GM12875 (cell line): ENCODE results near the gene SGCD.

Source experiments
- H3K4me3 ChIP-seq: one replicate; pipeline ENCODE4 v1.5.1; 2011; ENCODE audit warnings: low read depth, low read length, control low read depth
- TF ChIP-seq, protein P1 (sequence below): IDR thresholded peaks from 2 replicates; pipeline ENCODE4 v1.5.1; 2011; ENCODE audit warnings: low read depth, mild to moderate bottlenecking, control low read depth, inconsistent platforms, low read length, moderate library complexity, borderline replicate concordance; ENCODE audit not compliant: insufficient read depth

SGCD gene

DNA sequence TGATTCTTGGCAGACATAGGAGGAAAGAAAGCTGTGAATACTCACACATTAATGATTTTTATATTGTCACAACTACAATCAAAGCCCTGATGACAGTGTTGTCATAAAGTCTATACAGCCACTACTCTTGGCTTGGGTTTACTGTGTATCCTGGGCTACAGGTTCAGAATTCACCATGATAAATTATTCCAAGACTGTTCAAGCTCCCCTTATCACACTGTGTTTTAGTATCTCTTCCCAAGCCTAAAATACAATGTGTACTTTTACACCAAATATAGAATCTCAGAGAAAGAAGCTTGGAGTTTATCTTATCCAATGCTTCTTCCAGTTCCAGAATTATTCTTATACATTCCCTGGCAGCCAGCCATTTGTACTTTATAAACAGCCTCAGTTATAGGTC is 395.4 kb downstream of the SGCD start:
- no peak overlapping the region for H3K4me3 ChIP-seq
- TF ChIP-seq, protein P1, sequence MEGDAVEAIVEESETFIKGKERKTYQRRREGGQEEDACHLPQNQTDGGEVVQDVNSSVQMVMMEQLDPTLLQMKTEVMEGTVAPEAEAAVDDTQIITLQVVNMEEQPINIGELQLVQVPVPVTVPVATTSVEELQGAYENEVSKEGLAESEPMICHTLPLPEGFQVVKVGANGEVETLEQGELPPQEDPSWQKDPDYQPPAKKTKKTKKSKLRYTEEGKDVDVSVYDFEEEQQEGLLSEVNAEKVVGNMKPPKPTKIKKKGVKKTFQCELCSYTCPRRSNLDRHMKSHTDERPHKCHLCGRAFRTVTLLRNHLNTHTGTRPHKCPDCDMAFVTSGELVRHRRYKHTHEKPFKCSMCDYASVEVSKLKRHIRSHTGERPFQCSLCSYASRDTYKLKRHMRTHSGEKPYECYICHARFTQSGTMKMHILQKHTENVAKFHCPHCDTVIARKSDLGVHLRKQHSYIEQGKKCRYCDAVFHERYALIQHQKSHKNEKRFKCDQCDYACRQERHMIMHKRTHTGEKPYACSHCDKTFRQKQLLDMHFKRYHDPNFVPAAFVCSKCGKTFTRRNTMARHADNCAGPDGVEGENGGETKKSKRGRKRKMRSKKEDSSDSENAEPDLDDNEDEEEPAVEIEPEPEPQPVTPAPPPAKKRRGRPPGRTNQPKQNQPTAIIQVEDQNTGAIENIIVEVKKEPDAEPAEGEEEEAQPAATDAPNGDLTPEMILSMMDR = no peak

DNA sequence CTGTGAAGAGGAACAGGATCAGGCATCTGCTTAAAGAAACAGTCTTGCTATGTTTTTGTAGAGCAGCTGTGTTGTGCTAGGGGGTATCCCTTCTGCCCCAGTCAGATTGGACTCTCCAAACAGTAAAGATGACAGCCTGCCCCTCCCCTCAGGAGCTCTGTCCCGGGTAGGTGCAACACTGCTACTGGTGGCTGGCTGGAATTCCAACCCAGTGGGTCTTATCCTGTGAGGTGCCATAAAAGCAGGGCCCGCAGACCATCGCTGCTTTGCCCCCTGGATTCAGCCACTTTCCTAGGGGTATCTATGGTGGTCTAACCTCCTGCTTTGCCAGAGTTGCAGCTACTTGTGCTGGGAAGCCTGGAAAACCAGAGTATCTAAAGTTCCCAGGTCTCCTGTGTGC is 408.5 kb downstream of the SGCD start:
- H3K4me3 ChIP-seq = no peak overlapping the region
- TF ChIP-seq, protein P1 = no peak

DNA sequence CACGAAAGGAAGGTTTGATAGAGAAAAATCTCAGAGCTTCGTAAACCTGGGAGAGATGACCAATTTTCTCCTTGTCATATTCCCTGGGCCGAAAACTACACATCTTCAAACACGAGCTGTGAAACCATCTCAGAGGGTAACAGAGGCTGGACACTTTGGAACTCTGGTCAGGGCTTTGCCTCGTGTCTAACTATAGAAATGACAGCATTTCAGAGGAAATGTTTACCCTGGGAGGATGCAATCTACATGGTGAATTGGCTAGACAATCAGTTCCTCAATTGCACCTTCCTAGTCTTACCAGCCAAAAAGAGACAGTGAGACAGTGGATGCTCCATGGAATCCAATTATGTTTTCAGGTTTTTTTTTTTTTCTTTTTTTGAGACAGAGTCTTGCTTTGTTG is 414.6 kb downstream of the SGCD start:
- H3K4me3 ChIP-seq = no peak overlapping the region
- TF ChIP-seq, protein P1 = no peak

DNA sequence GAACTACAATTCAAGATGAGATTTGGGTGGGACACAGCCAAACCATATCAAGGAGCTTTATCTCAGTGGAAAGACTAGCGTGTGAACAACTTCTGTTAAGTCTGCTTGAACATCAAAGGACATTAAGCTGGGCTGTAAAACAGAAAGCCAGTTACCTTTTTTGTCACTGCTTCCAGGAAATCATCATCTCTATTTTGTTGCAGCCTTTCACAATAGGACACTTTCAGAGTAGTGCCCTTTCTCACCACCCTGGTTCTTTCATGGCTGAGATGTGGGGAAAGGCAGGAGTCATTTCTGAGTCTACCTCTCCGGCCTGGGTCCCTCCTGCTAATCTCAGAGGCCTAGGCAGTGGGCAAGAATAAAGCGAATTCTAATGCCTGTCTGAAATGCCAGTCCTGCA is 426.9 kb downstream of the SGCD start:
- TF ChIP-seq, protein P1 = no peak
- H3K4me3 ChIP-seq = no peak overlapping the region

DNA sequence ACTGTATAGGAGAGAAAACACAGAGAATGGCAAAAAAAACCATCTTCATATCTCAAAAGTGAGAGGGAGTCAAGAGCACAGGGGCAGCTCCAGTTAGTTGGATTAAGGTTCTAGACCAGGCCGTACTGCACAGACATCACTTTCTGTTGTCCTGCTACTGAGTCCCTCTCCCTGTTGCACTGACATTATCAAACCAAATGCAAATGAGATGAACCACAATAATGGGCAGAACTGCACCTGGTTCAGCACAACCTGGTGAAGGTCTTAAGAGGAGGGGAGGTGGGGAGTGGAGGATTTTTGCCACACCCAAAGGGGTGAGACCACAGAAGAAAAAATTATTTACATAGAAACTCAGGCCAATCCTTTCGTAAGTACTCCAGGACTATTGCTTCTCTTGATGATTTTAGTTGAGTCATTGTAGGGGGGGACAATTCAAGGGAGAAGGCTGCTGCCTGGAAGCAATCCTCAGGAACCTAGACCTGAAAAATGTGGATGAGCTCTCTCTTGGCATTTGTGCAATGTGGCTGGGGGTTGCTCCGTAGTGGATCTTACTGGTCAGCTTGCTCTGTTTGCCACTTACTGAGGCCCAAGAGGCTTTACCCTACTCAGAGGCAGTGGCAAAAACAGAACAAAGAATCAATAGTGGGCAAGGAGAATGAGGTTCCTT is 428.6 kb downstream of the SGCD start:
- H3K4me3 ChIP-seq = no peak overlapping the region
- TF ChIP-seq, protein P1 = no peak

DNA sequence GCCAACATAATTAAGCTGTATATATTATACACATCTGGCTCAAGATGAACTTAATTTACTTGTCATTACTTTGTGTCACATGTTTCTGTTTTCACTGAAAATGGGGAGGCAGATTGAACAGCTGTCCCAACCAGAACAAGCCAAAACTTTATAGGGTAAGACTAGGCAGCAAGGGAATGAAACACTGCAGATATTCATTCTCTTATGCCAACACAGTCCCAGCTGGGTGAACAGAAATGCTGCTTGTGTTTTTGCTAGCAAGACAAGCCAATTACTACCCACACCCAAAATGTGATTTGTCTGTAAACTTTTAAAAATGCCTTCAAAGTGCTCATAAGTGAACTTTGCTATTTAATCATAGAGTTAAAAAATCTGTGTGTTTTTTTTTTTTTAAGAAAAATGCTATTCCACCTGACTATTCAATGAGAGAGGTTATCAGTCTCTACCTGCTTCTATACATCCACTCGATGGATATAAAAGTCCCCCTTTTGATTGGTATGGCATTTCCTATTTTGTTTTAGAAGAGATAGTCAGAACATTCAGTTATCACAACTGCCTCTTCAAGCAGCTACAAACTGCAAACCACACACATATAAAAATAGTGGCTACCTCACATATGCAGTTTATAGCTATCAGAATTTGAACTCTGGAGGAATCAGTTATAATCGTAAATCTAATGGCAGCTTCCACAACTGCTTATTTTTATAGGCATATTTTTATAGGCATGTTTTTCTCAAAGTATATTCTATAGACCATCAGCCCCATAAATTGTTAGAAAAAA is 431.2 kb downstream of the SGCD start:
- TF ChIP-seq, protein P1 = no peak
- H3K4me3 ChIP-seq = no peak overlapping the region

DNA sequence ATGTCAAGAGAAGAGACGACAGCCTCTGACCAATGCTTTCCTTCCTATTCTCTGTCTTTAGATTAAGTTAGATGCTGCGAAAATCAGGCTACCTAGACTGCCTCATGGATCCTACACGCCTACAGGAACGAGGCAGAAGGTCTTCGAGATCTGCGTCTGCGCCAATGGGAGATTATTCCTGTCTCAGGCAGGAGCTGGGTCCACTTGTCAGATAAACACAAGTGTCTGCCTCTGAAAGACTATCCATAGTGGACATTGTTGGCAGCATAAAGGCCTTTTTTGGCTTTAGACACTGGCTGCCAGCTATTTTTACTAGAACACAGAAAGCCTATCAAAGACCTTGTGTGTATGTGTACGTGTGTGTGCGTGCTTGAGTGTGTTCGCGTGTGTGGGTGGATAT is 432.2 kb downstream of the SGCD start:
- TF ChIP-seq, protein P1 = no peak

More for the DNA sequence above, 432.2 kb downstream of the SGCD start:
- no peak overlapping the region for H3K4me3 ChIP-seq
